ENCODE results near the gene DBI.
"Not testable (repeated sequence)": the region's sequence is repeated elsewhere in the genome, so short reads cannot be mapped to it uniquely, and the experiment has no call there.

DBI gene

GRCh38 chr2:119364798-119365197 is 2.0 kb upstream of the DBI start:
- DNase-seq (ENCODE audit: insufficient read length, low spot score): no peak
- no peak for FAIRE-seq

GRCh38 chr2:119365436-119365835 is 1.3 kb upstream of the DBI start:
- FAIRE-seq: no peak
- no peak for DNase-seq (ENCODE audit: insufficient read length, low spot score)

- no peak for FAIRE-seq
These were observed 572 bp upstream of the DBI start for GRCh38 chr2:119366161-119366648.

GRCh38 chr2:119367472-119368099 is 809 bp downstream of the DBI start:
- FAIRE-seq (no peak), DNase-seq (ENCODE audit: insufficient read length, low spot score) (peak; percentile 36)

More at GRCh38 chr2:119366161-119366648, 572 bp upstream of the DBI start:
- DNase-seq (ENCODE audit: insufficient read length, low spot score): no peak

GRCh38 chr2:119369845-119370244 is 3.1 kb downstream of the DBI start:
- FAIRE-seq (no peak), DNase-seq (ENCODE audit: insufficient read length, low spot score) (no peak)

GRCh38 chr2:119371111-119371510 is 4.3 kb downstream of the DBI start:
- DNase-seq (ENCODE audit: insufficient read length, low spot score) (no peak), FAIRE-seq (no peak)

- DNase-seq (ENCODE audit: insufficient read length, low spot score) (no peak), FAIRE-seq (no peak)
These were observed 6.2 kb downstream of the DBI start for GRCh38 chr2:119372778-119373568.

- not testable (repeated sequence) for DNase-seq (ENCODE audit: insufficient read length, low spot score); FAIRE-seq
These were observed 7.3 kb downstream of the DBI start for GRCh38 chr2:119373907-119374745.

GRCh38 chr2:119376406-119376805 is 9.6 kb downstream of the DBI start:
- DNase-seq (ENCODE audit: insufficient read length, low spot score); FAIRE-seq: not testable (repeated sequence)

- DNase-seq (ENCODE audit: insufficient read length, low spot score): no peak
- FAIRE-seq: no peak
These were observed 10.0 kb downstream of the DBI start for GRCh38 chr2:119376810-119377209.

GRCh38 chr2:119377294-119377992 is 10.7 kb downstream of the DBI start:
- FAIRE-seq (no peak), DNase-seq (ENCODE audit: insufficient read length, low spot score) (no peak)

- FAIRE-seq: no peak
- DNase-seq (ENCODE audit: insufficient read length, low spot score): no peak
These were observed 11.2 kb downstream of the DBI start for GRCh38 chr2:119377993-119378345.

GRCh38 chr2:119378566-119378965 is 11.8 kb downstream of the DBI start:
- DNase-seq (ENCODE audit: insufficient read length, low spot score): no peak
- FAIRE-seq: no peak

GRCh38 chr2:119383410-119384140 is 16.8 kb downstream of the DBI start:
- DNase-seq (ENCODE audit: insufficient read length, low spot score) (no peak), FAIRE-seq (no peak)

- DNase-seq (ENCODE audit: insufficient read length, low spot score) (no peak), FAIRE-seq (no peak)
These were observed 18.2 kb downstream of the DBI start for GRCh38 chr2:119384971-119385370.

GRCh38 chr2:119385466-119385865 is 18.7 kb downstream of the DBI start:
- FAIRE-seq: no peak
- no peak for DNase-seq (ENCODE audit: insufficient read length, low spot score)

- DNase-seq (ENCODE audit: insufficient read length, low spot score): no peak
- no peak for FAIRE-seq
These were observed 20.8 kb downstream of the DBI start for GRCh38 chr2:119387381-119388129.

GRCh38 chr2:119389615-119390306 is 23.0 kb downstream of the DBI start:
- DNase-seq (ENCODE audit: insufficient read length, low spot score) (no peak), FAIRE-seq (no peak)

Measured in HTR-8/SVneo (cell line).